Pancreas (tissue), 10 donors: ENCODE results near the gene HCLS1. TPM values are rescaled to one million over a fixed set of nuclear protein-coding genes. Genes with fewer than 3 reads are reported as not detected.
"Not testable (repeated sequence)": the region's sequence is repeated elsewhere in the genome, so short reads cannot be mapped to it uniquely, and the experiment has no call there.

Experiments used
- ATAC-seq, 4 donors: fragments of 200-7000 bp; cut with Tn5 transposase; one replicate each; pipeline versions ENCODE4 v1.8.0 to v1.9.1; 2020; ENCODE audit warnings: mild to moderate bottlenecking in 4 of 4, moderate library complexity in 4 of 4
- DNase-seq, 6 donors: peaks; one replicate each; pipeline ENCODE4 v3.0.0-alpha.2; 2020
- FAIRE-seq: peaks from 2 replicates; lab custom pipeline; 2012; peaks lifted over from hg19 to GRCh38; lab: Jason Lieb, UNC
- H3K27ac ChIP-seq, 4 donors: fragments of 200-600 bp; sonication (generic); 1 replicate in 3 of 4; 2 replicates in 1 of 4; pipeline versions ENCODE4 v1.5.0 to v1.8.0; 2020
- H3K27me3 ChIP-seq, 4 donors: fragments of 200-600 bp; one replicate each; pipeline ENCODE4 v1.8.0; 2021
- H3K36me3 ChIP-seq, 3 donors: fragments of 200-600 bp; sonication (generic) in 1 of 3; one replicate each; pipeline versions ENCODE4 v1.5.0 to v1.8.0; 2020 to 2021
- H3K4me1 ChIP-seq, 3 donors: fragments of 200-600 bp; one replicate each; pipeline ENCODE4 v1.8.0; 2021
- H3K4me3 ChIP-seq, 4 donors: fragments of 200-600 bp; sonication (generic) in 2 of 4; one replicate each; pipeline versions ENCODE4 v1.5.0 to v1.8.0; 2020 to 2021
- H3K9me3 ChIP-seq, 4 donors: fragments of 200-600 bp; one replicate each; pipeline ENCODE4 v1.8.0; 2021
- CTCF ChIP-seq, 4 donors: fragments of 200-600 bp; sonication (generic) in 3 of 4; IDR thresholded peaks; one replicate each; pipeline versions ENCODE4 v1.5.0 to v1.8.0; 2021; ENCODE audit warnings: antibody characterized with exemption in 4 of 4
- WGBS, 2 donors: extraction: QIAGEN DNeasy Blood & Tissue Kit; methylation state at CpG; one replicate each; pipeline ENCODE4 v1.1.7; 2013; 5-methylcytosine and 5-hydroxymethylcytosine counted together
- intact Hi-C, 3 donors: fragments of 100-400 bp; cut with DNase I; formaldehyde crosslinking; loops; one replicate each; pipeline versions ENCODE4 v1.11.1 to v1.14.2; 2022
- polyA plus RNA-seq, 2 donors: library from polyadenylated mRNA; stranded (reverse); fragments of 200-250 nt; gene quantifications; one replicate each; pipeline ENCODE4 v1.2.3, GENCODE V29; 2013
- total RNA-seq, 6 donors: library from RNA; stranded (reverse); fragmentation: NEBNext Ultra II Directional in 4 of 6; extraction: Animal tissue kit (Norgen Biotek cat#: 25700) in 4 of 6; gene quantifications; one replicate each; pipeline versions ENCODE4 v1.2.1 to v1.2.4, GENCODE V29; 2021 to 2023
- donor health status: healthy with polysubstance abuse.
- donor health status: DM: no; HTN: no; CAD: no; lungs with moderate emphysema.
- donor health status: DM: no; HTN: no; CAD: no.
- donor health status: control.
- donor health status: control.
- donor health status: Bipolar disorder and iron deficiency.
- donor health status: DM: yes; HTN: yes; CAD: no.
- donor health status: DM: no; HTN: no; CAD: no.
- donor health status: DM: no; HTN: no; CAD: no.
- donor health status: DM: yes; HTN: yes; CAD: no.

Gene HCLS1
- total and polyA plus RNA-seq, 8 donors, result 1.3 to 28.3 (median 8.4) TPM

GRCh38 chr3:121606106-121606505 lies 54.6 kb downstream of the HCLS1 start:
- WGBS, 2 donors, result 89 to 90% methylated on average over 4 of the region's 4 CpGs
- Histone ChIP-seq H3K4me1 (no peaks in the 10 kb centered on the region), H3K27me3 (no peaks in the 10 kb centered on the region), H3K4me3 (no peak overlapping the region), H3K27ac (no peak overlapping the region), H3K9me3 (no peaks in the 10 kb centered on the region), H3K36me3 (no peaks in the 10 kb centered on the region)
- no peak for TF ChIP-seq CTCF (IDR thresholded peaks at IDR 0.05)
- intact Hi-C loops, result no loop called here
- no peak for ATAC-seq
- no peak for DNase-seq
- no peak for FAIRE-seq

GRCh38 chr3:121604759-121605158 lies 55.9 kb downstream of the HCLS1 start:
- DNase-seq, result no peak
- FAIRE-seq, result no peak
- no peak for ATAC-seq
- no peak overlapping the region for H3K27ac ChIP-seq
- no peaks in the 10 kb centered on the region for H3K36me3 ChIP-seq
- 92 to 93% methylated on average over 2 of the region's 2 CpGs for WGBS, 2 donors
- no peaks in the 10 kb centered on the region for H3K9me3 ChIP-seq
- H3K4me1 ChIP-seq, result no peaks in the 10 kb centered on the region
- no peak overlapping the region for H3K4me3 ChIP-seq
- no peak for TF ChIP-seq CTCF (IDR thresholded peaks at IDR 0.05)
- intact Hi-C loops, result no loop called here
- no peaks in the 10 kb centered on the region for H3K27me3 ChIP-seq

- intact Hi-C loops, result no loop called here
- Histone ChIP-seq H3K4me1 (no peaks in the 10 kb centered on the region), H3K36me3 (no peaks in the 10 kb centered on the region), H3K4me3 (no peak overlapping the region), H3K27me3 (no peaks in the 10 kb centered on the region), H3K9me3 (no peaks in the 10 kb centered on the region), H3K27ac (no peak overlapping the region)
- FAIRE-seq, result no peak
- no peak for TF ChIP-seq CTCF (IDR thresholded peaks at IDR 0.05)
- 17 to 19% methylated on average over 4 of the region's 4 CpGs for WGBS, 2 donors
- DNase-seq, result no peak
- peak; percentile 40 to 70 (median 50) for ATAC-seq
Measured at GRCh38 chr3:121601212-121601812, 59.4 kb downstream of the HCLS1 start.

GRCh38 chr3:121599900-121600299 lies 60.8 kb downstream of the HCLS1 start:
- DNase-seq, H3K4me1 ChIP-seq, ATAC-seq, H3K9me3 ChIP-seq, H3K27me3 ChIP-seq, H3K36me3 ChIP-seq, H3K27ac ChIP-seq, intact Hi-C loops, H3K4me3 ChIP-seq, FAIRE-seq: not testable (repeated sequence)
- WGBS, 2 donors, result 87 to 91% methylated on average over 2 of the region's 2 CpGs

- Histone ChIP-seq H3K27me3 (no peaks in the 10 kb centered on the region), H3K36me3 (no peaks in the 10 kb centered on the region), H3K27ac (no peak overlapping the region), H3K4me1 (no peaks in the 10 kb centered on the region), H3K4me3 (no peak overlapping the region), H3K9me3 (no peaks in the 10 kb centered on the region)
- no peak for DNase-seq
- no peak for FAIRE-seq
- intact Hi-C loops, result no loop called here
- no peak for TF ChIP-seq CTCF (IDR thresholded peaks at IDR 0.05)
- no peak for ATAC-seq
- WGBS, 2 donors, result 91% methylated on average over 2 of the region's 2 CpGs
Measured at GRCh38 chr3:121598564-121598963, 62.1 kb downstream of the HCLS1 start.
